Activated T-cell treated with anti-CD3 and anti-CD28 coated beads, Interleukin-2, amount 50 U/mL, for 4 hours (primary cell): ENCODE results near the gene SLCO2A1. TPM values are rescaled to one million over a fixed set of nuclear protein-coding genes. Genes with fewer than 3 reads are reported as not detected.

Experiments used
- ATAC-seq, 2 donors: fragments of 200-7000 bp; cut with Tn5 transposase; one replicate each; pipeline ENCODE4 v1.10.0; 2021
- DNase-seq: peaks from one replicate; pipeline ENCODE4 v3.0.0-alpha.2; 2020
- H3K27me3 Mint-ChIP-seq: one replicate; pipeline ENCODE4 v1.8.0; 2021; ENCODE audit warnings: low read depth, mixed read lengths
- H3K36me3 Mint-ChIP-seq: one replicate; pipeline ENCODE4 v1.8.0; 2022; ENCODE audit warnings: mixed read lengths; ENCODE audit not compliant: insufficient read depth
- H3K4me1 Mint-ChIP-seq: one replicate; pipeline ENCODE4 v1.8.0; 2021; ENCODE audit warnings: low read depth, mixed read lengths
- H3K4me3 Mint-ChIP-seq: one replicate; pipeline ENCODE4 v1.8.0; 2021; ENCODE audit warnings: mild to moderate bottlenecking, moderate library complexity, mixed read lengths
- H3K9me3 Mint-ChIP-seq: one replicate; pipeline ENCODE4 v1.8.0; 2021; ENCODE audit warnings: mixed read lengths
- total RNA-seq, 3 donors: library from RNA; stranded (reverse); gene quantifications; one replicate each; pipeline ENCODE4 v1.2.1, GENCODE V29; 2021

Gene SLCO2A1
- total RNA-seq, 3 donors from 2014 or later, result 0.08 to 0.15 TPM; not detected in 1

DNA sequence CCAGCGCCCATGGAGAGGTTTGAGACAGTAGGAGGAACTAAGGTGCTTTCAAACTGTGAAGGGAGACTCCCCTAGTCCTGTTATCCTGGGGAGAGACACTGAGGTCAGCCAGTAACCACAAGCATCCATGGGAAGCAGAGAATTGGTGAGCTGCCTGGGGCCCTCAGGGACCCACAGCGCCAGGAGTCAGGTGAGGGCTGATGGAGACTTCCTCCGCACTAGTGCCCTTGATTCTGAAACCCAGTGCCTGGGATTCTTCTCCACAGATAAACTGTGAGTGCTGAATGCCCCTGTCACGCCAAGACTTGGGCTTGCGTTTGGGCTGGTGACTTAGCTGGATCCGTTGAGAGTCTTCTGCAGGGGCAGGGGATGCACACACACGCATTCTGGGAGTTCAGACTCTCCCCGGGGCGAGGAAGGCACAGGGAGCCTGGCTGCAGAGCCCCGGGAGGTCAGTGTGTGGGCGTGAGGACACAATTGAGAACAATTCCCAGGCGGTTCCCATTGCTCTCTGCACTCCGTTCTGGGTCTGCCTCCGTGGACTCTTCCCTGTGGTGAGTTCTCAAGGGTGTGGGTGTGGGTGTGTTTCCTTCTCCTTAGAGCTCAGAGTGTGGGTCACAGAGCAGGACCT, 37.9 kb upstream of the SLCO2A1 start:
- H3K36me3 Mint-ChIP-seq, result no peaks in the 10 kb centered on the region
- ATAC-seq (no peak), DNase-seq (no peak)
- H3K4me1 Mint-ChIP-seq, result no peaks in the 10 kb centered on the region
- no peak overlapping the region for H3K4me3 Mint-ChIP-seq
- no peaks in the 10 kb centered on the region for H3K9me3 Mint-ChIP-seq
- peaks cover 1% of the 10 kb centered on the region for H3K27me3 Mint-ChIP-seq

DNA sequence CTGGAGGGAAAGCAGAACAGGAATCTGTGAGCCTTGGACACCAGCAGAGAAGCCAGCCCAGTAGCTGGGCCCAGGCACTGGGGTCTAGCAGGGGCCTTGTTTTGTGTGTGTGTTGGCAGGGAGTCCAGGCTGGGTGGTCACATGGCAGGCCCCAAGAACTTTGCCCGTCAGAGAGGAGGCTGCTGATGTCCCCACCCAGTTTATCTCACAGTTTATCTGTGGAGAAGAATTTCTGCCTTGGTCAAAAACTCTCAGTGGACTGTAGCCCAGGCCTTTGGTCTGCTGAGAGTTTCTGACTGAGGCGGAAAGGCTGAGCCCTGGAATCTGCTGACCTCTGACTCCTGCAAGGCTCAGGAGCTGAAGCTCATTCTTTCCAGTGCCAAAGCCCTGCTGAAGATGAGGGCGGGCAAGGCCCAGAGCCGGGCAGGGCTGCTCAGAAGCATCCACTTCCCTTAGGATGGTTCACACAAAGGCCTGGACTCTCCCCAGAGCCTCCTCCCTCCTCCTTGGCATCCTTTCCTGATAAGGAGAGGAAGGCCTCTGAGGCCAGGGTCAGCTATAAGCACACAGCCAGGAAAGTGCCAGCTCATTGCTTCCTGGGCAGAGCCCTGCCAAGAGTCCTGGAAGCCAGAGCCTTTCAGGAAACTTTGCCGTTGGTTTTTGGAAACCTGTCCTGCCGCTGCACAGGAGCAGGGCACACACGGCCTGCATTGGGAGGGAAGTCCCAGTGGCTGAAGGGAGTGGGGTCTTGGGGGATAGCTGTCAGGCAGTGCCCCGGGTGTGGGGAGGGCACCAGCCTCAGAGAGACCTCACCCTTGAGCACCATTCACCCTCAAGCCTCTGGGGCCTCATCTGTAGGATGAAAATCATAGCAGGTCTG, 37.2 kb upstream of the SLCO2A1 start:
- Mint-ChIP-seq H3K4me1 (no peaks in the 10 kb centered on the region), H3K4me3 (no peak overlapping the region), H3K9me3 (no peaks in the 10 kb centered on the region), H3K27me3 (peaks cover 1% of the 10 kb centered on the region), H3K36me3 (no peaks in the 10 kb centered on the region)
- DNase-seq (no peak), ATAC-seq (peak in 1 of 2 donors; percentile 14)

DNA sequence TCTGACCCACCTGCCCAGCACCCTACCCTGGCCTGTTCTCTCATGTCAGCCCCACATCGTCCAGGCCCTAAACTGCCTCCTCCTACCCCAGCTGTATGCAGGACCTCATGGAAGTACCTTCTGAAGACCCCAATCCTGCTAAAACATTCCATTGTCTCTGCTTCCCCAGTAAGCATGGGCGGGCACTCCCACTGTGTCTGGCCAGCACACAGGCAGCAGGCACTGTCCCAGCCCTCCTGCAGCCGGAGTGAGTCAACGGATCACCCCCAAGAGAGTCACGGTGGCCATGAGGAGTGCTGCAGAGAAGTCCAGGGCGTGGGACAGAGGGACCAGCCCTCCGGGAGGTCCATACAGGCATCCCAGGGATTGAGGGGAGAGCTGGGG, 36.4 kb upstream of the SLCO2A1 start:
- ATAC-seq (peak in 1 of 2 donors; percentile 9), DNase-seq (no peak)
- Mint-ChIP-seq H3K9me3 (no peaks in the 10 kb centered on the region), H3K36me3 (no peaks in the 10 kb centered on the region), H3K27me3 (peaks cover 1% of the 10 kb centered on the region), H3K4me1 (no peaks in the 10 kb centered on the region), H3K4me3 (no peak overlapping the region)

DNA sequence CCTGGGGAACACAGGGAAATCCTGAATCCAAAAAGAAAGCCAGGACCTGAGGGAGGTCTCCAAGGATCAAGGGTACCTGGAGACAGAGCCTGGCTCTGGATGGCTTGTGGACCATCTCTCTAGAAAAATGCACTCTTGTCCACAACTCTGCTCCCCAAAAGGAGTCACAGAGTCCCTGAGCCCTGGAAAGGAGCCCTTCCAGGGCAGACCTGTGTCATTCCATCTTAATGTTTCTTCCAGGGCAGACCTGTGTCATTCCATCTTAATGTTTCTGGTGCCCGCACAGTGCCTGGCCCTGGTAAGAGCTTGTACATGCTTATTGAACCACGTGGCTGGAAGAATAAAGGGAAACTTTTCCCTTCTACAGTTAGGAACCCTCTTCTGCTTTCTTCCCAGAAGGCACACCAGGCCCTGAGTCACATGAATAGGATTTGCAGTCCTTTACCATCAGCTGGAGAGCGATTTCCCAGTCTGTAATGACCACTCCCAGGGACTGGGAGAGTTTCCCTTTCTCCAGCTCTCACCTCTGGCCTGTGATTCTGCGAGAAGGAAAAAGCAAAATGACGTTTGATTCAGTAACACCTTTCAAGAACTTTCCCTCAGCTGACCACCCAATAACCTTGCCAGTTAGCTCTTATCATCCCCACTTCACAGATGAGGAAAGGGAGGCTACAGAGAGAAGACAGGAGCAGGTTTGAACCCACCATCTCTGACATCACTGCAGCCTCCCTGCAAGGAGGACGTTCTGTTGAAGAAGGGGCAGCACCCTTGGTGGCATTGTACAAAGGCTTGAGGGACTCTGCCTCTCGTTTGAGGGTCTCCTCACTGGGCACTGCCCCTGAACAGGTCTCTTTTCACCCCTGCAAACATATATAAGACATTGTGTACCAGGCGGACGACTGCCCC, 35.8 kb upstream of the SLCO2A1 start:
- no peak for DNase-seq
- no peak overlapping the region for H3K4me3 Mint-ChIP-seq
- peaks cover 1% of the 10 kb centered on the region for H3K27me3 Mint-ChIP-seq
- no peaks in the 10 kb centered on the region for H3K36me3 Mint-ChIP-seq
- H3K4me1 Mint-ChIP-seq, result no peaks in the 10 kb centered on the region
- no peaks in the 10 kb centered on the region for H3K9me3 Mint-ChIP-seq
- no peak for ATAC-seq

DNA sequence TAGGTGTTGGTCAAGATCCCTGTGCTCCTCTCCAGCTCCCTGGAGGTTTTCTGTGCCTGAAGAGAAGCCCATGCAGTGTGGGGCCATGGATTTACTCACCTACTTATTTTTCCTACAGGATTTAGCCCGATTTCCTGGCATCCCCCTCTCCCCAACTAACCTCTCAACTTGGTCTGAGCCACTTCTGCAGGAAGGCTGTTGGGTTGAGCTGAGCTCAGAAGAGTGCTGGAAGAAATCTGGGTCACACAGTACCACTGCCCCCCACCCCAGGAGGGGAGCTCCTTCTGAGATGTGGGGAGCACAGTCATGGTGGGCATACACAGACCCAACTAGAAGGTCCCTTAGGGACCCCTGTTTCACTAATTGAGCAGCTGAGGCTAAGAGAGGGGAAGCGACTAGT, 34.4 kb upstream of the SLCO2A1 start:
- H3K4me1 Mint-ChIP-seq, result no peaks in the 10 kb centered on the region
- peaks cover 1% of the 10 kb centered on the region for H3K27me3 Mint-ChIP-seq
- H3K36me3 Mint-ChIP-seq, result no peaks in the 10 kb centered on the region
- no peak for DNase-seq
- H3K4me3 Mint-ChIP-seq, result no peak overlapping the region
- ATAC-seq, result no peak
- H3K9me3 Mint-ChIP-seq, result no peaks in the 10 kb centered on the region

DNA sequence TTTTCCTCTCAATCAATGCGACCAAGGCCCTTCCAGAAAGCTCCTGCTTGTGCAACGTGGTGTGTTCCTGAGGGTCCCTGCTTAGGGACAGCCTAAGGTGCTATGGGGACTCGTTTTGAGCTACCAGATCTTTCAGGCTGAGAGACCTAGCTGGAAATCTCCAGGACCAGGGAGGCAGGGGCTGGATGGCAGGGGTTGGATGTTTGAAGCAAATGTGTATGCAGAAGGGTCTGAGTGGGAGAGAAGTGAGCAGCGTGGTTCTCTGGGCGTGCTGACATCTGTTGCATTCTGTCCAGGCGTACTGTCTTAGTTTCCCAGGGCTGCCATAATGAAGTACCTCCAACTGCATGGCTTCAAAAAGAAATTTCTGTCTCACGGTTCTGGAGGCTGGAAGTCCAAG, 31.7 kb upstream of the SLCO2A1 start:
- ATAC-seq, result no peak
- Mint-ChIP-seq H3K27me3 (peaks cover 3% of the 10 kb centered on the region), H3K9me3 (no peaks in the 10 kb centered on the region)

DNA sequence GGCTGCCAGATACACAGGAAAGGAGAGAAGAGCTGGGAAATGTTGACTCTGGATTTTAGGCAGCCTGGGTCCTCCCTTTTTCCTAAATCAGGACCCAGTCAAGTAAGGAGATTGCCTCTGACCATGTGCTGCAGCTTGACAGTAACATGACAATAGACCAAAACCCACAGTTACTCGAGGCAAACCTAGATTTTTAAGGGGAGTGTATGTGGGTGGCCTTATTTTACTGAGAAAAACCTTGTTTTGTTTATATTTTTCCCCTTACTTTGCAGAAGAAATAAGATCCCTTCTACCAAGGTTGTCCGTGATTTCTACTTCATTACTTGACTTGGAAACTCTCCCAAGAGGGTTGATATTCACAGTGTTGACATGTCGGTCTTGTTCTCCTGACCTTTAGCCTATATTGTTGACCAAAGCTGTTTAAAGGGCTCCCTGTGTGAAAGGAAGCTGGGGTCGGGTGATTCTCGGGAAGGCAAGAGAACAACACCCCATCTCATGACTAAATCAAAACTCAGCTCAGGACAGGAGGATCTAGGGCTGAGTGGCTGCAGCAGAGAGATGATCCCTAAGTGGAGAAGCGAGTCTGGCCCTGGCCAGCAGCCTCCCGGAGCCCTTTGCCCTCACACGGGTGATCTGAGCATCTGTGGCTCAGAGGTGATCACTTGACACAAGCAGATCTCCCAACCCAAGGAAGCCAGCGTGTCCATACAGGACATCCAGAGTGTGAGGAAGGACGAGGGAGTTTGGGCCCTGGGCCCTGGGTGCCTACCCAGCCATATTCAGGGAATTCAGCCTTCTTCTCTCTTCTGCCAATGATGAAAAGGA, 31.0 kb upstream of the SLCO2A1 start:
- Mint-ChIP-seq H3K9me3 (no peaks in the 10 kb centered on the region), H3K36me3 (no peaks in the 10 kb centered on the region), H3K4me1 (no peaks in the 10 kb centered on the region), H3K4me3 (no peak overlapping the region), H3K27me3 (peaks cover 3% of the 10 kb centered on the region)
- DNase-seq (no peak), ATAC-seq (no peak)

More for the DNA sequence above, 31.7 kb upstream of the SLCO2A1 start:
- Mint-ChIP-seq H3K36me3 (no peaks in the 10 kb centered on the region), H3K4me1 (no peaks in the 10 kb centered on the region), H3K4me3 (no peak overlapping the region)
- DNase-seq, result no peak

DNA sequence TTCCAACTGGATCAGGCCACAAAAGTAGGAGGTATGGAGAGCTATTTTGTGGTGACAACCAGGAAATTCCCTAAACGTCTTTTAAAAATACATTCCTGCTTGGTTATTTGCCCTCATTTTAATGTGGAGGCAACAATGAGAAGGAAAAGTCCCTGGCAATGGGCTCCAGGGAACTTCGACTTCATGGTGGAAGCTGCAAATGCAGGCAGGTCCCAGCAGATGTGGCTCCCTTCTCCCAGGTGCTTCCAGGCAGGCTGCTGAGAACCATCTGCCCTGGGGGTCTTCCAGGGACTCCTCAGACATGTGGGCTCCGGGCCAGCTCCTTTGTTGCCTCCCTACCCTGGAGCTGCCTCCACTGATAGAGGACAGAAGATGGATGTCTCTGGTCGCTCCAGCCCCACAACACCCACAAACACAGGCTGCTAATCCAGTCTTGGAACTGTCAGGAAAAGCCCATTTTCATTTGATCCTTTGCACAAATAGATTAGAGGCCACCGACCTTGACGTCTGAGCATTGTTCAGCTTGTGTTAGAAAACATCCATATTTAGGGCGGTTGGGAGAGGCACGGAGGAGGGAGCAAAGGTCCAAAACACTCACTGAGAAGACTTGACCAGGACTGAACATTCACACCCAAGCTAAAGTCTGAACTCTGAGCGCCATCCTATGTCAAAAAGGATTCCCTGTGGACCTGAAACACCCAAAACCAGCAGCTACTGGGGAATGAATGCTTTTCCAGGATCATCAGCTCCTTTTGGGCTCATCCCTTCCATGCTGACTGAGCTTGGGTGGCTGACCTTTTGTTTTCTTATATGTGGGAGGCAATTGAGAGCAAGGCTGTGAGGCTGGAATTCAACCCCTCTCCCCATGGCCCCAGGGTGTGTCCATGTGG, 30.2 kb upstream of the SLCO2A1 start:
- no peaks in the 10 kb centered on the region for H3K9me3 Mint-ChIP-seq
- no peak for ATAC-seq
- H3K36me3 Mint-ChIP-seq, result no peaks in the 10 kb centered on the region
- H3K4me1 Mint-ChIP-seq, result peaks cover 2% of the 10 kb centered on the region
- H3K4me3 Mint-ChIP-seq, result no peak overlapping the region
- DNase-seq, result no peak
- peaks cover 5% of the 10 kb centered on the region for H3K27me3 Mint-ChIP-seq

DNA sequence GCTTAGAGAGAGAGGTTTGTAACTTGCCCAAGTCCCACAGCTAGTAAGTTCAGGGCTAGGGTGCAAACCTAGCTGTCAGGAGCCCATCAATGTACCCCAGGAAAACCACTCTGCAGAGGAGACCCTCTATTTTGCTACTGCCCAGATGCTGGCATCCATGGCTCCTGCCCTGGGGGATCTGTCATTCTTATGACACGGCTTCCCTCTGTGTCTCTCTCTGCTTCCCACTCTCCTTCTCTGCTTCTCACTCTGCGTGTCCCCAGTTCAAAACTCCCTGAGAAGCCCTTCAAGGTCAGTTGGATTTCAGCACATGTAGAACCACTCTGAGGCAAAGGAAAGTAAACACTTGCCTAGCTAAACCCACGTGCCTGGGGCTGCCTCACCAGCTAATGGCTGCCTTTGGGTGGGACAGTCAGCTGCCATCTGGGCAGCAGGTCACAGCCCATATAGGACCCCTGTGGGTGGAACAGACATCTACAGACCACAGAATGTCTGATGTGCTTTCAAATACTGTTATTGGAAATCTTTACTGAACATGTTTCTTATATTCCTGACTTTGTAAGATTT, 29.4 kb upstream of the SLCO2A1 start:
- Mint-ChIP-seq H3K4me3 (no peak overlapping the region), H3K9me3 (no peaks in the 10 kb centered on the region), H3K36me3 (no peaks in the 10 kb centered on the region), H3K27me3 (peaks cover 5% of the 10 kb centered on the region), H3K4me1 (peaks cover 4% of the 10 kb centered on the region)
- DNase-seq, result no peak
- ATAC-seq, result no peak

DNA sequence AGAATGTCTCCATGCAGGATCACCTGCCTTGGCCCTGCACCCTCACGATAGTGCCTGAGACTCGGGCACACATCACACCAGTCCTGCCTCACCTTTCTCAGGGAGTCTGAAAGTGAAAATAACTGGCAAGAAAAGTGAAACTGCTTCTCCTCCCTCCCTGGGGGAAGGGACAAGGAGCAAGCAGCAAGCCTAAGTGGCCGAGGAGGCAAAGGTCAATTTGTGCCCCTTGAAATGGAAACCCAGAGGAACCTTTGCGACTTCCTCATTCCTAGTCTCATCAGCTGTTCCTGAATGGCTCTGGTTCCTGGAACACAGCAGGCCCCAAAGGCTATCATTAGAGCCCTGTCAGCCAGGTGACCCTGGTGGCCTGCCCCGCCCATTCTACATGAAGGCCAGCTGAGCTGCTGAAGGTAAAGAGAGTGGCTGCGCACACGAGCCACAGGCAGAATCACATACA, 28.0 kb upstream of the SLCO2A1 start:
- Mint-ChIP-seq H3K36me3 (no peaks in the 10 kb centered on the region), H3K27me3 (peaks cover 4% of the 10 kb centered on the region), H3K4me3 (no peak overlapping the region), H3K9me3 (no peaks in the 10 kb centered on the region), H3K4me1 (peaks cover 4% of the 10 kb centered on the region)
- no peak for DNase-seq
- no peak for ATAC-seq

DNA sequence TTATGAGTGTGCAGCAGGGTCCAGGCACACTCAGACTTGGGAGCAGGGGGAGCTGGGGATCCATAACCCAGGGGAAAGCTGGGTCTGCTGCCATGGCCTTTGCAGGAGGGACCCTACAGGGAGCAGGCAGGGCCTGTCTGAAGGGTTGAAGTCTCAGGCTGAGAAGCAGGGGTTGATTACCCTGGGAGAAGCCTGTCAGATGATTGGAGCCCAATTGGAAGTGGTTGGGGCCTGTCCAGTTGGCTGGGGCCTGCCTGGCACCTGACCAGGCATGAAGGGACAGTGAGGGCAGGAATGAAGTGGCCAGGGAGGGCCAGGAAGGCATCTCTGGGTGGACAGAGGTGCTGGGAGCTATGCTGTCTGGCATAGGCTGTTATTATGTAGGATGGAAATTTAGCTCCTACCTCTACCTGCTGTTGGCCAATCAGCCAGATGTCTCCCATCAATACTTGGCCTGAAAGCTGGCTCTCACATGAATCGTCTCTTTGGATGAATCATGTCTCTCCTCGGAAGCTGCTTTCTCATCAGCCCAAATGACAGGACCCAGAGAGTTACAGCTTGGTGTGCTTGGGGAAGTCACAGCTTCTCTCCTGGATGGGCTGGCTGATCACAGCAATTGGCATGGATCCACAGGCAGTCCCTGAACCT, 27.4 kb upstream of the SLCO2A1 start:
- no peak overlapping the region for H3K4me3 Mint-ChIP-seq
- peaks cover 4% of the 10 kb centered on the region for H3K4me1 Mint-ChIP-seq
- no peaks in the 10 kb centered on the region for H3K9me3 Mint-ChIP-seq
- no peak for DNase-seq
- peaks cover 4% of the 10 kb centered on the region for H3K27me3 Mint-ChIP-seq
- no peaks in the 10 kb centered on the region for H3K36me3 Mint-ChIP-seq
- no peak for ATAC-seq

DNA sequence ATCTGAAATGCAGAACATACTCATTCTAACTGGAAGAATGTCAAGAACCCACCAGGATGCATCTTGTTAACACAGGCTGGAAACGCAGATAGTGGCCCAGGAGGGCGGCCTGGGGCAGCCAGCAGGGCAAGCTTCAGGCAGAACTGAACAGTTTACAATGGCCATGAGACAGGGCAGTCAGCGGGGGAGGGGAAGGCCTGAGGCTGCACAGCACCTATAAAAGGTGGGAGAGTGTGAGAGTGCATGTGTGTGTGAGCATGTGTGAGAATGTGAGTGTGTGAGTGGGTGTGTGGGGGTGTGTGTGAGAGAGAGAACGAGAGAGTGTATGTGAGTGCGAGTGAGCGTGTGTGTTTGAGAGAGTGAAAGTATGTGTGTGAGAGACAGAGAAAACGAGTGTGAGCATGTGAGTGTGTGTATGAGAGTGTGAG, 26.8 kb upstream of the SLCO2A1 start:
- H3K4me1 Mint-ChIP-seq, result peaks cover 4% of the 10 kb centered on the region
- DNase-seq (no peak), ATAC-seq (no peak)
- H3K9me3 Mint-ChIP-seq, result no peaks in the 10 kb centered on the region
- H3K36me3 Mint-ChIP-seq, result no peaks in the 10 kb centered on the region
- no peak overlapping the region for H3K4me3 Mint-ChIP-seq
- H3K27me3 Mint-ChIP-seq, result peaks cover 4% of the 10 kb centered on the region
